GM12878 (cell line): ENCODE measurements around the gene SLC39A5. TPM values are rescaled to one million over a fixed set of nuclear protein-coding genes. Genes with fewer than 3 reads are reported as not detected.
A peak's percentile ranks its signal among the peaks of the same experiment; 100 is the strongest.

Experiments used
- CBFB ChIP-seq: IDR thresholded peaks from 2 replicates; pipeline ENCODE4 v1.6.1; 2016; ENCODE audit warnings: antibody characterized with exemption, low read depth
- CUX1 ChIP-seq: IDR thresholded peaks from 2 replicates; pipeline ENCODE4 v1.6.1; 2012; ENCODE audit warnings: improper control_type of control experiment, low read depth, low read length; ENCODE audit not compliant: insufficient replicate concordance
- DPF2 ChIP-seq: fragments of 450-650 bp; IDR thresholded peaks from 2 replicates; pipeline ENCODE4 v1.6.1; 2017; ENCODE audit warnings: mild to moderate bottlenecking
- IKZF2 ChIP-seq, 2 experiments: fragments of 450-650 bp; IDR thresholded peaks; 2 replicates each; pipeline ENCODE4 v1.6.1; 2017; ENCODE audit warnings: mild to moderate bottlenecking in 2 of 2, moderate library complexity in 2 of 2
- MTA3 ChIP-seq: IDR thresholded peaks from 2 replicates; pipeline ENCODE4 v1.6.1; 2012; ENCODE audit warnings: low read length, inconsistent platforms, borderline replicate concordance
- NRF1 ChIP-seq: conservative IDR thresholded peaks from 2 replicates; pipeline ENCODE4 v1.6.1; 2011; ENCODE audit warnings: mild to moderate bottlenecking, low read depth, low read length, improper control_type of control experiment
- PML ChIP-seq: IDR thresholded peaks from 2 replicates; pipeline ENCODE4 v1.6.1; 2012; ENCODE audit warnings: low read length, inconsistent platforms
- RB1 ChIP-seq: fragments of 450-650 bp; formaldehyde crosslinking; IDR thresholded peaks from 2 replicates; pipeline ENCODE4 v1.6.1; 2017; ENCODE audit warnings: mild to moderate bottlenecking, borderline replicate concordance
- REST ChIP-seq: IDR thresholded peaks from 2 replicates; pipeline ENCODE4 v1.6.1; 2012; ENCODE audit warnings: mild to moderate bottlenecking, low read depth, low read length
- SRF ChIP-seq, 2 experiments: IDR thresholded peaks; 2 replicates each; pipeline ENCODE4 v1.6.1; 2011; ENCODE audit warnings: low read depth in 2 of 2, low read length in 2 of 2, mild to moderate bottlenecking in 1 of 2, moderate library complexity in 1 of 2
- STAT1 ChIP-seq: fragments of 450-650 bp; conservative IDR thresholded peaks from 2 replicates; pipeline ENCODE4 v1.6.1; 2014; ENCODE audit warnings: antibody characterized with exemption, mild to moderate bottlenecking
- ZNF592 ChIP-seq: fragments of 450-650 bp; IDR thresholded peaks from 2 replicates; pipeline ENCODE4 v1.6.1; 2017; ENCODE audit warnings: mild to moderate bottlenecking, moderate library complexity
- polyA plus RNA-seq, 11 experiments: library from polyadenylated mRNA; depleted of rRNA in 4 of 11; unstranded in 6 of 11; stranded (reverse) in 5 of 11; fragments of >200 nt; fragmentation: Nextera tagmentation in 4 of 11; fragmentation: Illumina TruSeq in 1 of 11; extraction: Ambion mirVana in 4 of 11; extraction: Trizol in 1 of 11; gene quantifications; 1 replicate in 1 of 11; 2 replicates in 10 of 11; pipeline versions ENCODE4 v1.2.1 to v1.2.3, GENCODE V29; 2011 to 2016; ENCODE audit warnings: inconsistent platforms in 2 of 11, missing spikeins in 2 of 11, low read depth in 1 of 11
- total RNA-seq, 4 experiments: library from RNA; depleted of rRNA in 3 of 4; stranded (reverse); fragments of >200 nt in 3 of 4; fragmentation: Illumina TruSeq in 1 of 4; extraction: Trizol in 1 of 4; gene quantifications; 2 replicates each; pipeline versions ENCODE4 v1.2.1 to v1.2.3, GENCODE V29; 2013 to 2021

The SLC39A5 gene
- total and polyA plus RNA-seq, 10 of the 15 experiments (the other 5 are each of a cell fraction or from before 2014, with no cell fraction given) = 0.15 to 0.56 (median 0.15) TPM; not detected in 7

GRCh38 chr12:56258068-56258819 lies 28.4 kb downstream of the SLC39A5 start, which contains the start of gene ANKRD52 (continued):
- TF ChIP-seq CUX1 (no peak), SRF (IDR thresholded peaks at IDR 0.05; ENCODE audit: low read depth in 2 of 2, low read length in 2 of 2) (no peak), MTA3 (no peak), ZNF592 (peak; percentile 83; the same call in 1 of the 2 replicates), PML (no peak), CBFB (no peak), DPF2 (peak; percentile 89; the same call in 1 of the 2 replicates), RB1 (peak; percentile 85; the same call in 1 of the 2 replicates), NRF1 (no peak), REST (no peak), STAT1 (0 out of 2 replicates have a peak, but pooled peaks have one; percentile 45), IKZF2 (IDR thresholded peaks at IDR 0.05) (peak; percentile 54 to 65; a peak in 2 of 4 replicates)
